A673 (cell line): ENCODE measurements around the gene ADD3. TPM values are rescaled to one million over a fixed set of nuclear protein-coding genes. Genes with fewer than 3 reads are reported as not detected.

Source experiments
- BruUV-seq: library from RNA; stranded (reverse); fragments of 400-500 nt; replicated peaks from 2 replicates; lab custom pipeline; 2021; lab: Mats Ljungman, UMichigan
- CTCF ChIA-PET: fragments of 300-600 bp; sonication (Branson Sonifier 250); formaldehyde crosslinking; loops from one replicate; lab custom pipeline; 2022; ENCODE audit warnings: antibody characterized with exemption; lab: Charles Lee
- POLR2A ChIA-PET: fragments of 300-600 bp; sonication (Branson Sonifier 250); formaldehyde crosslinking; loops from one replicate; lab custom pipeline; 2022; ENCODE audit warnings: antibody characterized with exemption; ENCODE audit not compliant: low non-redundant PET; lab: Charles Lee
- DNase-seq: peaks from one replicate; pipeline ENCODE4 v3.0.0-alpha.2; 2015; ENCODE audit warnings: low spot score
- H3K27ac ChIP-seq: fragments of 200-600 bp; sonication (generic); 2 replicates; pipeline ENCODE4 v1.5.1; 2016; ENCODE audit warnings: mixed run types, low read depth, mild to moderate bottlenecking, mixed read lengths, antibody characterized with exemption, low read length; ENCODE audit not compliant: poor library complexity, severe bottlenecking
- H3K27me3 ChIP-seq: fragments of 200-600 bp; sonication (generic); replicated peaks from 2 replicates; pipeline ENCODE4 v1.6.1; 2017; ENCODE audit warnings: mixed run types, low read depth, mild to moderate bottlenecking, mixed read lengths, antibody characterized with exemption, low read length; ENCODE audit not compliant: insufficient read depth, poor library complexity
- H3K36me3 ChIP-seq: fragments of 200-600 bp; sonication (generic); 2 replicates; pipeline ENCODE4 v1.6.1; 2016; ENCODE audit warnings: mixed run types, mild to moderate bottlenecking, mixed read lengths, antibody characterized with exemption, low read length; ENCODE audit not compliant: insufficient read depth, poor library complexity, severe bottlenecking
- H3K4me1 ChIP-seq: fragments of 200-600 bp; sonication (generic); 2 replicates; pipeline ENCODE4 v1.6.1; 2017; ENCODE audit warnings: mixed run types, mild to moderate bottlenecking, mixed read lengths, antibody characterized with exemption, low read length; ENCODE audit not compliant: insufficient read depth, poor library complexity, severe bottlenecking
- H3K4me3 ChIP-seq: fragments of 200-600 bp; sonication (generic); 2 replicates; pipeline ENCODE4 v1.5.1; 2016; ENCODE audit warnings: low read depth, mixed run types, mild to moderate bottlenecking, mixed read lengths, low read length; ENCODE audit not compliant: poor library complexity, severe bottlenecking
- H3K9me3 ChIP-seq: fragments of 200-600 bp; sonication (generic); 2 replicates; pipeline ENCODE4 v1.6.1; 2016; ENCODE audit warnings: mixed run types, low read depth, mild to moderate bottlenecking, mixed read lengths, antibody characterized with exemption, low read length; ENCODE audit not compliant: poor library complexity, severe bottlenecking
- EZH2 ChIP-seq: fragments of 200-600 bp; sonication (generic); IDR thresholded peaks from 2 replicates; pipeline ENCODE4 v1.6.1; 2017; ENCODE audit warnings: borderline replicate concordance, low read depth, mild to moderate bottlenecking, mixed read lengths, antibody characterized with exemption, low read length; ENCODE audit not compliant: poor library complexity, severe bottlenecking
- intact Hi-C: fragments of 100-400 bp; cut with micrococcal nuclease; formaldehyde crosslinking; loops from one replicate; pipeline ENCODE4 v1.10.0; 2022; ENCODE audit not compliant: unreplicated experiment
- total RNA-seq: library from RNA; stranded (reverse); gene quantifications from 2 replicates; pipeline ENCODE4 v1.2.3, GENCODE V29; 2021
- TF ChIP-seq, protein P1 (sequence below): fragments of 300-800, 200-600 bp; sonication (generic); conservative IDR thresholded peaks from 2 replicates; pipeline ENCODE4 v1.5.1; 2017; ENCODE audit warnings: low read depth, mild to moderate bottlenecking, antibody characterized with exemption, low read length, moderate library complexity, mixed read lengths

Gene ADD3
- total RNA-seq, 1 experiment from 2014 or later, result 82.9 TPM

DNA sequence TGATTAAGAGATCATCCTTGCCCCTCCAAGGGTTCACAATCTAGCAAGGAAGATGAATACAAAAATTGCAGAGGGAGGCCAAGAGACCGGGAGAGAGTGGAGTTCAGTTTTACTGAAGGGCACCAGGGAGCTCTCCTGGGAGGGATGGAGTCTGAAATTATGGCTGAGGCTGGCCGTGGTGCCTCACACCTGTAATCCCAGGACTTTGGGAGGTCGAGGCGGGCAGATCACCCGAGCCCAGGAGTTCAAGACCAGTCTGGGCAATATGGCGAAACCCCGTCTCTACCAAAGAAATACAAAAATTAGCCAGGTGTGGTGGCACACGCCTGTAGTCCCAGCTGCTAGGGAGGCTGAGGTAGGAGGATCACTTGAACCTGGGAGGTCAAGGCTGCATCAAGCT lies 148.3 kb downstream of the ADD3 start:
- BruUV-seq, result no TSS peak
- ChIA-PET POLR2A (no interaction called here), CTCF (no interaction called here)
- TF ChIP-seq EZH2, result no peak
- TF ChIP-seq, protein P1, sequence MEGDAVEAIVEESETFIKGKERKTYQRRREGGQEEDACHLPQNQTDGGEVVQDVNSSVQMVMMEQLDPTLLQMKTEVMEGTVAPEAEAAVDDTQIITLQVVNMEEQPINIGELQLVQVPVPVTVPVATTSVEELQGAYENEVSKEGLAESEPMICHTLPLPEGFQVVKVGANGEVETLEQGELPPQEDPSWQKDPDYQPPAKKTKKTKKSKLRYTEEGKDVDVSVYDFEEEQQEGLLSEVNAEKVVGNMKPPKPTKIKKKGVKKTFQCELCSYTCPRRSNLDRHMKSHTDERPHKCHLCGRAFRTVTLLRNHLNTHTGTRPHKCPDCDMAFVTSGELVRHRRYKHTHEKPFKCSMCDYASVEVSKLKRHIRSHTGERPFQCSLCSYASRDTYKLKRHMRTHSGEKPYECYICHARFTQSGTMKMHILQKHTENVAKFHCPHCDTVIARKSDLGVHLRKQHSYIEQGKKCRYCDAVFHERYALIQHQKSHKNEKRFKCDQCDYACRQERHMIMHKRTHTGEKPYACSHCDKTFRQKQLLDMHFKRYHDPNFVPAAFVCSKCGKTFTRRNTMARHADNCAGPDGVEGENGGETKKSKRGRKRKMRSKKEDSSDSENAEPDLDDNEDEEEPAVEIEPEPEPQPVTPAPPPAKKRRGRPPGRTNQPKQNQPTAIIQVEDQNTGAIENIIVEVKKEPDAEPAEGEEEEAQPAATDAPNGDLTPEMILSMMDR, result no peak
- DNase-seq, result no peak
- H3K27ac ChIP-seq, result no peak overlapping the region
- H3K9me3 ChIP-seq, result no peaks in the 10 kb centered on the region
- H3K36me3 ChIP-seq, result no peaks in the 10 kb centered on the region
- no peaks in the 10 kb centered on the region for H3K27me3 ChIP-seq
- no peak overlapping the region for H3K4me3 ChIP-seq
- intact Hi-C loops, result no loop called here
- H3K4me1 ChIP-seq, result no peaks in the 10 kb centered on the region

DNA sequence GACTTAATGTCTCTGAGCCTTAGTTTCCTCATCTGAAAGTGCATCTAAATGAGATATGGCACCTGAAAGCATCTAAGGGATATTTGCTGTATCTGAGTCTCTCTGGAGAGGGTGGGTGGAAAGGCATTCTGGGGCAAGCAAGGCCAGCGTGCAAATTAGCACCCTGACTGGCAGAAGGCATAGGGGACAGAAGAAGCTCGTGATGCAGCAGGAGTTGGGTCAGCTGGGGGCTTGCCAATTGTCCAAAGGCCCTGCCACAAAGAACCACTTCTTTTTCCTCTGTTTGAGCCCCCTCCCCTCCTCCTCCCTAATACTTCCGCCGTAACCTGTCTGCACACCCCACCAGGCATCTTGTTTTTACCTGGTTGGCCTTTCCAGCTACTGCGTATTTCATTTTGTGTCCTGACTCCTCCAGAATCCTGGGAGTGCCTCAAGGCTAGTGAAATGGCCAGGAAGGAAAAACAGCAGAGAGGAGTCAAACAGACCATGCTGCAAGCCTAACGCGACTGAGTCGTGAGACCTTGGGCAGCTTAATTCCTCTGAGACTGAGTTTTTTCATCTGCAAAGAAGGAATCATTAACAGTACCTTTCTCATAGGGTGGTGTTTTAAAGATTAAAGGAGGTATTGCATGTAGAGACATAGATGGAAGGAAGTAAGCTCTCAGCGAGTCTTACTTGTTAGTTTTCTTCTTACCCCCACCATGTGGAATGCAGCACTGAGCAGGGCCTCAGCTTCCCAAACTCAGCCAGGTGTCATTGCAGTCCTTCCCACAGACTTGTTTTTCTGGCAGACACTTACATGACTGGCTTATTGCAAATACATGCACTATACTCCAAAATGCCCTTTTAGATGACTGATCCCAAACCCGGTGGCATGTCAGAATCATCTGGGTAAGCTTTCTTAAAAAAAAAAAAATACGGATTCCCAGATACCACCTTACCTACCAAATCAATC lies 150.5 kb downstream of the ADD3 start:
- H3K4me3 ChIP-seq, result no peak overlapping the region
- intact Hi-C loops, result no loop called here
- no peak for DNase-seq
- ChIA-PET POLR2A (interaction anchor here (0.7 kb wide), 1 partner anchor 829 kb away, joined by 3 read pairs; no protein-coding TSS in a partner anchor), CTCF (interaction anchor here (0.5 kb wide), 1 partner anchor 149 kb away, joined by 8 read pairs; no protein-coding TSS in a partner anchor)
- H3K9me3 ChIP-seq, result no peaks in the 10 kb centered on the region
- no TSS peak for BruUV-seq
- H3K27me3 ChIP-seq, result no peaks in the 10 kb centered on the region
- H3K27ac ChIP-seq, result no peak overlapping the region
- no peaks in the 10 kb centered on the region for H3K4me1 ChIP-seq
- no peak for TF ChIP-seq EZH2
- TF ChIP-seq, protein P1, result no peak
- no peaks in the 10 kb centered on the region for H3K36me3 ChIP-seq

DNA sequence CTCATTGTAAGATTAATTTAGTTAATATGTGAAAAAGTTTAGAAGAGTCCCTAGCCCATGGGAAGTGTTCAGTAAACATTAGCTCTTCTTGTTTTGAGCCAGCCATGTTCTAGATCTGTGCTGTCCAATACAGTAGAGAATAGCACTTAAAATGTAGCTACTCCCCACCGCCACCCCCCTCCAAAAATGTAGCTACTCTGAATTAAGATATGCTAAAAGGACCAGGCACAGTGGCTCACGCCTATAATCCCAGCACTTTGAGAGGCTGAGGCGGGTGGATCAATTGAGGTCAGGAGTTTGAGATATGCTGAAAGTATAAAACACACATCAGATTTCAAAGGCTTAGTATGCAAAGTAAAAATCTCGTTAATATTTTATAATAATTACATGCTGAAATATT lies 152.3 kb downstream of the ADD3 start:
- ChIA-PET CTCF (no interaction called here), POLR2A (no interaction called here)
- H3K27ac ChIP-seq, result no peak overlapping the region
- no TSS peak for BruUV-seq
- no peaks in the 10 kb centered on the region for H3K36me3 ChIP-seq
- DNase-seq, result no peak
- intact Hi-C loops, result no loop called here
- H3K27me3 ChIP-seq, result no peaks in the 10 kb centered on the region
- no peaks in the 10 kb centered on the region for H3K4me1 ChIP-seq
- no peak for TF ChIP-seq EZH2
- TF ChIP-seq, protein P1, result no peak
- no peak overlapping the region for H3K4me3 ChIP-seq
- no peaks in the 10 kb centered on the region for H3K9me3 ChIP-seq
